ENCODE results near the gene SAMD4A.

SAMD4A gene

GRCh38 chr14:54782751-54783659, 216.1 kb downstream of the SAMD4A start:
- Histone ChIP-seq H3K27me3 (ENCODE audit: control insufficient read depth in 1 of 2, insufficient read depth in 2 of 2, low read length in 2 of 2) (no peaks in the 10 kb centered on the region), H3K36me3 (ENCODE audit: control insufficient read depth in 2 of 2, insufficient read depth in 2 of 2, low read length in 2 of 2) (peaks cover 68 to 73% of the 10 kb centered on the region in 2 donors), H3K9ac (ENCODE audit: low read length in 2 of 2) (no peak overlapping the region), H3K4me3 (ENCODE audit: low read length in 2 of 2) (no peak overlapping the region), H3K4me1 (ENCODE audit: control insufficient read depth, insufficient read depth, low read length) (peaks cover 4% of the 10 kb centered on the region), H3K27ac (ENCODE audit: low read length) (no peak overlapping the region), H3K9me3 (ENCODE audit: control insufficient read depth in 2 of 2, low read length in 2 of 2) (no peaks in the 10 kb centered on the region)

- no peaks in the 10 kb centered on the region for H3K9me3 ChIP-seq (ENCODE audit: control insufficient read depth in 2 of 2, low read length in 2 of 2)
- H3K27ac ChIP-seq (ENCODE audit: low read length) = no peak overlapping the region
- H3K4me3 ChIP-seq (ENCODE audit: low read length in 2 of 2) = no peak overlapping the region
- no peaks in the 10 kb centered on the region for H3K27me3 ChIP-seq (ENCODE audit: control insufficient read depth in 1 of 2, insufficient read depth in 2 of 2, low read length in 2 of 2)
- H3K9ac ChIP-seq (ENCODE audit: low read length in 2 of 2) = no peak overlapping the region
- peaks cover 68 to 70% of the 10 kb centered on the region in 2 donors for H3K36me3 ChIP-seq (ENCODE audit: control insufficient read depth in 2 of 2, insufficient read depth in 2 of 2, low read length in 2 of 2)
- H3K4me1 ChIP-seq (ENCODE audit: control insufficient read depth, insufficient read depth, low read length) = peaks cover 4% of the 10 kb centered on the region
Measured at GRCh38 chr14:54783660-54784015, 216.7 kb downstream of the SAMD4A start.

- Histone ChIP-seq H3K4me1 (ENCODE audit: control insufficient read depth, insufficient read depth, low read length) (peaks cover 4% of the 10 kb centered on the region), H3K9ac (ENCODE audit: low read length in 2 of 2) (no peak overlapping the region), H3K9me3 (ENCODE audit: control insufficient read depth in 2 of 2, low read length in 2 of 2) (no peaks in the 10 kb centered on the region), H3K36me3 (ENCODE audit: control insufficient read depth in 2 of 2, insufficient read depth in 2 of 2, low read length in 2 of 2) (peaks cover 67 to 75% of the 10 kb centered on the region in 2 donors), H3K27me3 (ENCODE audit: control insufficient read depth in 1 of 2, insufficient read depth in 2 of 2, low read length in 2 of 2) (no peaks in the 10 kb centered on the region), H3K4me3 (ENCODE audit: low read length in 2 of 2) (no peak overlapping the region), H3K27ac (ENCODE audit: low read length) (no peak overlapping the region)
Measured at GRCh38 chr14:54784060-54784459, 217.1 kb downstream of the SAMD4A start.

GRCh38 chr14:54784657-54785056, 217.7 kb downstream of the SAMD4A start:
- H3K27ac ChIP-seq (ENCODE audit: low read length) = no peak overlapping the region
- H3K4me3 ChIP-seq (ENCODE audit: low read length in 2 of 2) = no peak overlapping the region
- no peaks in the 10 kb centered on the region for H3K9me3 ChIP-seq (ENCODE audit: control insufficient read depth in 2 of 2, low read length in 2 of 2)
- peaks cover 4% of the 10 kb centered on the region for H3K4me1 ChIP-seq (ENCODE audit: control insufficient read depth, insufficient read depth, low read length)
- peaks cover 70 to 71% of the 10 kb centered on the region in 2 donors for H3K36me3 ChIP-seq (ENCODE audit: control insufficient read depth in 2 of 2, insufficient read depth in 2 of 2, low read length in 2 of 2)
- H3K9ac ChIP-seq (ENCODE audit: low read length in 2 of 2) = no peak overlapping the region
- H3K27me3 ChIP-seq (ENCODE audit: control insufficient read depth in 1 of 2, insufficient read depth in 2 of 2, low read length in 2 of 2) = no peaks in the 10 kb centered on the region

GRCh38 chr14:54785136-54785777, 218.3 kb downstream of the SAMD4A start:
- H3K27ac ChIP-seq (ENCODE audit: low read length) = no peak overlapping the region

GRCh38 chr14:54785778-54786770, 219.1 kb downstream of the SAMD4A start:
- H3K4me1 ChIP-seq (ENCODE audit: control insufficient read depth, insufficient read depth, low read length) = peaks cover 4% of the 10 kb centered on the region
- peaks cover 71 to 74% of the 10 kb centered on the region in 2 donors for H3K36me3 ChIP-seq (ENCODE audit: control insufficient read depth in 2 of 2, insufficient read depth in 2 of 2, low read length in 2 of 2)
- H3K9ac ChIP-seq (ENCODE audit: low read length in 2 of 2) = no peak overlapping the region

More at GRCh38 chr14:54785136-54785777, 218.3 kb downstream of the SAMD4A start:
- Histone ChIP-seq H3K4me3 (ENCODE audit: low read length in 2 of 2) (no peak overlapping the region), H3K9ac (ENCODE audit: low read length in 2 of 2) (no peak overlapping the region), H3K27me3 (ENCODE audit: control insufficient read depth in 1 of 2, insufficient read depth in 2 of 2, low read length in 2 of 2) (no peaks in the 10 kb centered on the region), H3K4me1 (ENCODE audit: control insufficient read depth, insufficient read depth, low read length) (peaks cover 4% of the 10 kb centered on the region), H3K9me3 (ENCODE audit: control insufficient read depth in 2 of 2, low read length in 2 of 2) (no peaks in the 10 kb centered on the region), H3K36me3 (ENCODE audit: control insufficient read depth in 2 of 2, insufficient read depth in 2 of 2, low read length in 2 of 2) (peaks cover 70 to 72% of the 10 kb centered on the region in 2 donors)

GRCh38 chr14:54786838-54787237, 219.9 kb downstream of the SAMD4A start:
- Histone ChIP-seq H3K27me3 (ENCODE audit: control insufficient read depth in 1 of 2, insufficient read depth in 2 of 2, low read length in 2 of 2) (no peaks in the 10 kb centered on the region), H3K9ac (ENCODE audit: low read length in 2 of 2) (no peak overlapping the region), H3K27ac (ENCODE audit: low read length) (no peak overlapping the region), H3K36me3 (ENCODE audit: control insufficient read depth in 2 of 2, insufficient read depth in 2 of 2, low read length in 2 of 2) (peaks cover 67 to 69% of the 10 kb centered on the region in 2 donors), H3K9me3 (ENCODE audit: control insufficient read depth in 2 of 2, low read length in 2 of 2) (no peaks in the 10 kb centered on the region), H3K4me1 (ENCODE audit: control insufficient read depth, insufficient read depth, low read length) (peaks cover 4% of the 10 kb centered on the region), H3K4me3 (ENCODE audit: low read length in 2 of 2) (no peak overlapping the region)

More at GRCh38 chr14:54785778-54786770, 219.1 kb downstream of the SAMD4A start:
- Histone ChIP-seq H3K9me3 (ENCODE audit: control insufficient read depth in 2 of 2, low read length in 2 of 2) (no peaks in the 10 kb centered on the region), H3K27me3 (ENCODE audit: control insufficient read depth in 1 of 2, insufficient read depth in 2 of 2, low read length in 2 of 2) (no peaks in the 10 kb centered on the region), H3K27ac (ENCODE audit: low read length) (no peak overlapping the region), H3K4me3 (ENCODE audit: low read length in 2 of 2) (no peak overlapping the region)

GRCh38 chr14:54787261-54787660, 220.3 kb downstream of the SAMD4A start:
- H3K27me3 ChIP-seq (ENCODE audit: control insufficient read depth in 1 of 2, insufficient read depth in 2 of 2, low read length in 2 of 2) = no peaks in the 10 kb centered on the region
- H3K9ac ChIP-seq (ENCODE audit: low read length in 2 of 2) = no peak overlapping the region
- H3K36me3 ChIP-seq (ENCODE audit: control insufficient read depth in 2 of 2, insufficient read depth in 2 of 2, low read length in 2 of 2) = peaks cover 66 to 67% of the 10 kb centered on the region in 2 donors
- no peak overlapping the region for H3K27ac ChIP-seq (ENCODE audit: low read length)
- H3K9me3 ChIP-seq (ENCODE audit: control insufficient read depth in 2 of 2, low read length in 2 of 2) = no peaks in the 10 kb centered on the region
- no peak overlapping the region for H3K4me3 ChIP-seq (ENCODE audit: low read length in 2 of 2)
- peaks cover 4% of the 10 kb centered on the region for H3K4me1 ChIP-seq (ENCODE audit: control insufficient read depth, insufficient read depth, low read length)

GRCh38 chr14:54788701-54789100, 221.8 kb downstream of the SAMD4A start:
- H3K36me3 ChIP-seq (ENCODE audit: control insufficient read depth in 2 of 2, insufficient read depth in 2 of 2, low read length in 2 of 2) = peaks cover 58 to 63% of the 10 kb centered on the region in 2 donors
- no peak overlapping the region for H3K4me3 ChIP-seq (ENCODE audit: low read length in 2 of 2)
- H3K27ac ChIP-seq (ENCODE audit: low read length) = no peak overlapping the region
- H3K9ac ChIP-seq (ENCODE audit: low read length in 2 of 2) = no peak overlapping the region
- H3K4me1 ChIP-seq (ENCODE audit: control insufficient read depth, insufficient read depth, low read length) = peaks cover under 1% of the 10 kb centered on the region
- no peaks in the 10 kb centered on the region for H3K9me3 ChIP-seq (ENCODE audit: control insufficient read depth in 2 of 2, low read length in 2 of 2)
- no peaks in the 10 kb centered on the region for H3K27me3 ChIP-seq (ENCODE audit: control insufficient read depth in 1 of 2, insufficient read depth in 2 of 2, low read length in 2 of 2)

- H3K36me3 ChIP-seq (ENCODE audit: control insufficient read depth in 2 of 2, insufficient read depth in 2 of 2, low read length in 2 of 2) = peaks cover 53 to 63% of the 10 kb centered on the region in 2 donors
- no peaks in the 10 kb centered on the region for H3K27me3 ChIP-seq (ENCODE audit: control insufficient read depth in 1 of 2, insufficient read depth in 2 of 2, low read length in 2 of 2)
- H3K9me3 ChIP-seq (ENCODE audit: control insufficient read depth in 2 of 2, low read length in 2 of 2) = no peaks in the 10 kb centered on the region
- H3K9ac ChIP-seq (ENCODE audit: low read length in 2 of 2) = no peak overlapping the region
- H3K4me1 ChIP-seq (ENCODE audit: control insufficient read depth, insufficient read depth, low read length) = no peaks in the 10 kb centered on the region
- H3K4me3 ChIP-seq (ENCODE audit: low read length in 2 of 2) = no peak overlapping the region
- no peak overlapping the region for H3K27ac ChIP-seq (ENCODE audit: low read length)
Measured at GRCh38 chr14:54789166-54789565, 222.2 kb downstream of the SAMD4A start.
